ENCODE measurements around the gene PARVB.

PARVB gene

GRCh38 chr22:44162960-44163359, 138.9 kb downstream of the PARVB start:
- DNase-seq (ENCODE audit: low spot score) = no peak

- DNase-seq (ENCODE audit: low spot score) = no peak
Observed at GRCh38 chr22:44163536-44163935, 139.4 kb downstream of the PARVB start.

GRCh38 chr22:44164031-44164430, 139.9 kb downstream of the PARVB start:
- no peak for DNase-seq (ENCODE audit: low spot score)

GRCh38 chr22:44165286-44165874, 141.3 kb downstream of the PARVB start:
- no peak for DNase-seq (ENCODE audit: low spot score)

GRCh38 chr22:44166498-44167276, 142.6 kb downstream of the PARVB start:
- no peak for DNase-seq (ENCODE audit: low spot score)

- DNase-seq (ENCODE audit: low spot score) = no peak
Observed at GRCh38 chr22:44167501-44167900, 143.4 kb downstream of the PARVB start.

GRCh38 chr22:44168206-44168605, 144.1 kb downstream of the PARVB start:
- no peak for DNase-seq (ENCODE audit: low spot score)

GRCh38 chr22:44170470-44170869, 146.4 kb downstream of the PARVB start:
- DNase-seq (ENCODE audit: low spot score) = no peak

GRCh38 chr22:44171561-44171960, 147.5 kb downstream of the PARVB start:
- DNase-seq (ENCODE audit: low spot score) = no peak

GRCh38 chr22:44172370-44173108, 148.4 kb downstream of the PARVB start:
- DNase-seq (ENCODE audit: low spot score) = peak; percentile 11

GRCh38 chr22:44173154-44173553, 149.1 kb downstream of the PARVB start:
- DNase-seq (ENCODE audit: low spot score) = no peak

GRCh38 chr22:44175676-44176075, 151.6 kb downstream of the PARVB start:
- DNase-seq (ENCODE audit: low spot score) = no peak

GRCh38 chr22:44179196-44179988, 155.3 kb downstream of the PARVB start:
- no peak for DNase-seq (ENCODE audit: low spot score)

GRCh38 chr22:44179989-44180705, 156.0 kb downstream of the PARVB start:
- DNase-seq (ENCODE audit: low spot score) = peak; percentile 15

GRCh38 chr22:44180706-44181032, 156.6 kb downstream of the PARVB start, which contains the start of gene PARVG:
Gene PARVG (plus strand): TSS chr22:44180925. CDS start chr22:44183330, 2,405 bp downstream.
- peak; percentile 57 for DNase-seq (ENCODE audit: low spot score)

GRCh38 chr22:44181033-44181911, 157.2 kb downstream of the PARVB start:
- peak; percentile 72 for DNase-seq (ENCODE audit: low spot score)

- no peak for DNase-seq (ENCODE audit: low spot score)
Observed at GRCh38 chr22:44181912-44182587, 157.9 kb downstream of the PARVB start.

GRCh38 chr22:44182588-44183286, 158.6 kb downstream of the PARVB start:
- DNase-seq (ENCODE audit: low spot score) = peak; percentile 49

- no peak for DNase-seq (ENCODE audit: low spot score)
Observed at GRCh38 chr22:44183287-44183588, 159.1 kb downstream of the PARVB start.

- no peak for DNase-seq (ENCODE audit: low spot score)
Observed at GRCh38 chr22:44184006-44184405, 159.9 kb downstream of the PARVB start.
